Stimulated activated CD8-positive, alpha-beta memory T cell treated with anti-CD3 and anti-CD28 coated beads, Interleukin-12 subunit alpha, Interleukin-12 subunit beta, amount 100 ng/mL, for 24 hours (primary cell): ENCODE results near the gene TOX3.

Experiments used
- DNase-seq: peaks from one replicate; pipeline ENCODE4 v3.0.0-alpha.2; 2020; ENCODE audit errors: extremely low read depth

The TOX3 gene

DNA sequence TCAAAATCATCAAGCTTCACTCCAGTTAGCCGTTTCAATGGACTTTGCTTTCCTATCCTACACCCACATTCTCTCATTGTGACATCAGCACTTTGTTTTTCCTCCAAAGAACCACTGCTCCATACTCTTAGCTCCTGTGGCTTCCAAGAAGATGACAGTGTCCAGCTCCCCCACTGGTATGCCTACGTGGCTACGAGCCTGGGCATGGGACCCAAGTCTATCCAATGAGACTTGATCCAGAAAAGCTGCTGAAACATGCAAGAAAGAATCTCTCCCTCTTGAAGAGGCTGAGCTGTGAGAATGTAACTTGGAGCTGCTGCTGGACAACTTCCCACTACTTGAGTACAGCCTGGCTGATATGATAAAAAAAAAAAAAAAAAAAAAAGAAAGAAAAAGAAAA lies 9.4 kb downstream of the TOX3 start:
- DNase-seq, result no peak

DNA sequence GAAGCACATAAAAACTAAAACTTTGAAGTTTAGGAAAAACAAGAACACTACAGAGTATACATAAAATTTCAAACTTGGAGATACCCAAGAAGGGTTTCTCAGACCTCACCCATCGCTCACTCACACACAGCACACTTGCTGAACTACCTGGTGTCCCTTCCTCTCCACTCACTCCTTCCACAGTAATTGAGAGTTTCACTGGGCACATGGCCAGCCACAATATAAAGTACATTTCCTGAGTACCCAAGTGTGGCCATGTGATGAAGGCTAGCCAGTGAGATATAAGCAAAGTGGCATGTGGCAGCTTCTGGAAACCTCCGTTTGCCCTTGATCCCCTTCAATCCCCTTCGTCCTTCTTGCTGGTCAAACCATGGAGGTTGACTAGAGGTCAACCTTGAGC lies 11.9 kb downstream of the TOX3 start:
- DNase-seq, result no peak

DNA sequence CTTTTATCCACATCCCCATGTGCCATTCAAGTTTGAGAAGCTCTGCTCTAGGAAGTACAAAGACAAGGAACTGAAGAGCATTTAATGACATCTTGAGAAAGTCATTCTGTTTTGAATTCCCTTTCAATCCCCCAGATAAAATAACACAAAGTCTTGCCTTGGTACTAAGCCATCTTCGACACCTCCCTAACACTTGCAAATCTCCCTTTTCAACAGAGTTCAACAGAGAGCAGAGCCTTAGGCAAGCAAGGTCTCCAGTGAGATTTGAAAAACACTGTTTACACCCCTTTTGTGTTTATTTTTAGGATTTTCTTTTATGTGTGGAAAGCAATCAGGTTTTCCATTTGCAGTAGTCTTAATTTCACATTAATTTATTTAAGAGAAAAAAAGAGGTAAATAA lies 13.6 kb downstream of the TOX3 start:
- no peak for DNase-seq

DNA sequence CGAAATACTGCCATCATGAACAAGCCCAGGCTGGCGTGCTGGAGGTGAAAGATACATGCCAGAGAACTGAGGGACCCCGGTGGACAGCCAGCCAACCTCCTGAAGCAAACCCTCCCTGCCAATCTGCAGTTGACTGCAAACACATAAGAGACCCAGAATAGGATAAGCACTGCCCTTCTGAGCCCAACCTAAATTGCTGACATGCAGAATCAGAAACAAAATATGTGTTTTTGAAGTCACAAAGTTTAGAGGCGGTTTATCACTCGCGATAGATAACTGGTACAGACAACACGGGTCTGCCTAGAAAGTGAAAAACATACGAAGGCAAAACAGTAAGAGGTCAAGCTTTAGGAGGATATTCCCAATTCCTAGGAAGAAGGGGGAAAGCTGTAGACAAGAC lies 14.6 kb downstream of the TOX3 start:
- DNase-seq, result no peak

DNA sequence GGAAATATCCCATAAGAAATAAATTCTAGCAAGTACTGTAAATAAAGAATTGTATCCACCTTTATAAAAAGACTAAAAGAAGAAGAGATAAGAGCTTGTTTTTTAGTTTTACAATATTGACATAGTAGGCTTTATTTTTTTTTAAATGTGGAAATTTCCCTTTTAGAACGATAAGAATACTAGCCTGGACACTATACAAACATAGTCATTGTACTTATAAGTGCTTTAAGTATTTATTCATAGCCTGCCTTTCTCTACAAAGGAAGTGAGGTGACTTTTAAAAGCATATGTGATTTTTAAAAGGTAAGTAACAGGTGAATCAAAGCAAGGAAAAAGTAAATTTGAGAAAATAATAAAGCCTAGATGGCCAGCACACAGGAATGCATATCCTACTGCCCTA lies 17.7 kb downstream of the TOX3 start:
- no peak for DNase-seq

DNA sequence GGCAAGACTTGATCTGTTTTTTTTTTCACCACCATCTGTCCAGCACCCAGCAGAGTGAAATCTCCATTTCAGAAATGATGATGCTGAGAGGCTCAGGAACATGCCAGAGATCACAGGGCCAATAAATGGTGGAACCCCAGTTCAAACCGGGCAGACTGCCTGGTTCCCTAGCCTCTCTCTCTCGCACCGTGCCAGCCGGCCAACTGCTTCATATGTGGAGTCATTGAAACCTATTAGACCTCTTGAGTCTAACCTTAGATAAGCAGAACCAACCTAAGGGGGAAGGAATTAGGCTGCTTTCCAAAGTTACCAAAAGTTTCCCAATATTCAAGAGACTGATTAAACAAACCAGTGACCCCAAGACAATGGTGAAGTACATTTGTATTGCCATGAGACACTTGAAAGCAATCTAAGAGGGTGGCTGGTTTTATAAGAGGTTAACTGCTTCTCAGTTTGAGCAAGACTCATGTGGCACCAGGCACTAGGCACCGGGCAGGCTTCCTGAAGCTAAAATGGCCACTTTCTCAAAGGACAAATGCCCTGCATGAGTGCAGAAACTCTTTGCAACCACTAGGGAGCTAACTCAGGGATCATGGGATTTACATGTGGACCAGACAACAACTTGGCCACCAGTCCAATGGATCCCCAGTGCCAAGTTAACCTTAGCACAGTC lies 18.4 kb downstream of the TOX3 start:
- DNase-seq, result no peak

DNA sequence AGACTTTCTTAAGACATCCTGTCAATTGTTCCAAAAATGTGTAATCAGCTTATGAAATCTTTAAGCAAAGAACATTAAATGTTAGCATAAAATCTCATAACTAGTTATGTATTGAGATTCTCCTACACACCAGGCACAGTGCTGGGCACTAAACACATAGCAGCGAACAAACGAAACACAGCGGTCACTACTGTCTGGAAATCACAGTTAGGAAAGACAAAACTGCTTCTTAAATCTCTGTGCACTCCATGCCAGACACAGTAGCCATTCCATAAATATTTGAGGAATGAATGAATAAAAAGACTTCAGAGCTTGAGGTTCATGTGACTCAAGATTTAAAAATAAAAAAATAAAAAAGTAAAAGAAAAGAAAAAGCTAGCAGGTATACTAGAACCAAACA lies 20.1 kb downstream of the TOX3 start:
- DNase-seq, result no peak

DNA sequence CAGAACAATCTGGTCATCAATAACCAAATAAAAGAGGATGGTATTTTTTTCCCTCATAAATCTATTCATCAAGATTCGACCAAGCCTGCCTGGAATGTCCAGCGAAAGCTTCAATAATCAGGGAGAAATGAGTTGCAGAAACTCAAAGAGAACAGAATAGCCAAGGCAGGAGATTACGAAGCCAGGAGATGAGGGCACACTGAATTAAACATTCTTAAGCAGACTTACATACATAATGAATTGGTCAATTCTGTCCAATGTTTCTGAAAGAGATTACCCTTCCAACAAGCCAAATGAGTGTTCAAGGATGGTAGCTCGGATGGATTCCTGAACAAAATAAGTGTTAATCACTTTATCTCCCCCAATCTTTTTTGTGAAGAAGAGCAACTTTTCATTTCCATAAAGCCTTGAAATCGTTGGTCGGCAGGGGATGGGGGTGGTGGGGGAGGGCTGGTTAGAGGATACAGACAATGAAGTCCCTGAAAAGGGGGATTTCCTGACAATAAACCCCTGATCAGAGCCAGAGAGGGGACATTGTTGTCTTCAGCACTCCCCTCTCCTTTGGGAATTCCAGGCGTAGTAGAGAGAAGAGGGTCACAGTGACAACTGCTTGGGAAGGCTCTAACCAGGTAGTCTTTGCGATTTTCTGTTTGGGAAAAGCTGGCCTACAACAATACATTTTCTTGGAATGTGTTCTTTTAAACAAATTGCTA lies 20.7 kb downstream of the TOX3 start:
- no peak for DNase-seq

DNA sequence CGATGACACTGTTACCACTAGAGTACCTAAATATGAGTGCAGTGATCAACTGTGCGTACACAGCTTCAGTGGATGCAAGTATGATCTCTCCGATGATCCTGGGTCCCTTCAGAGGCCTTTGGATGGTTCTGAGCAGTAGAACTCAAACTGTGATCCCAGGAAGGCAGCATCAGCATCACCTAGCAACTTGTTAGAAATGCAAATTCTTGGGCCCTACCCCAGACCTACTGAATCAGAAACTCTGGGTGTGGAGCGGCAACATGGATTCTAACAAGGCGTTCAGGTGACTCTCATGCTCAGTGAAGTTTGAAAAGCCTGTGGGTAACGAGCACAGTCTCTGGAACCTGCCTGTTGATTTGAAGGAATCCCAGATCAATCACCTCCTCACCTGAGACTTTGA lies 25.4 kb downstream of the TOX3 start:
- no peak for DNase-seq

DNA sequence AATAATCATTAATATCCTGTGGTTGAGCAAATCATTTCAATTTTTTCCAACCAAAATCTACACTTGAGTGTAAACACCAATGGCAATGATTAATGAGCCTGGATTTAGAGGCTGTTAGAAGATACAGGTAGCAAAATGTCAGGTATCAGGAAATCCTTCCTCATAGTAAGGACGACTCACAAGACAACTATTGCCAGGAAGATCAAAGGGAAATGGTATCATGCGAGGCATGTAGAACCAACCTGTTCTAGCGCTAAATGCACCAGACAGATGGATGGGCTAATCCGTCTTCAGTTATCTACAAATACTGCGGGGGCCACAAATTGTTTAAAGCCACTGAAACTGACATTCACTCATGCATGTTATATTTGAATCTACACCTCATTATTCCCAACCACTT lies 28.1 kb downstream of the TOX3 start:
- DNase-seq, result no peak

DNA sequence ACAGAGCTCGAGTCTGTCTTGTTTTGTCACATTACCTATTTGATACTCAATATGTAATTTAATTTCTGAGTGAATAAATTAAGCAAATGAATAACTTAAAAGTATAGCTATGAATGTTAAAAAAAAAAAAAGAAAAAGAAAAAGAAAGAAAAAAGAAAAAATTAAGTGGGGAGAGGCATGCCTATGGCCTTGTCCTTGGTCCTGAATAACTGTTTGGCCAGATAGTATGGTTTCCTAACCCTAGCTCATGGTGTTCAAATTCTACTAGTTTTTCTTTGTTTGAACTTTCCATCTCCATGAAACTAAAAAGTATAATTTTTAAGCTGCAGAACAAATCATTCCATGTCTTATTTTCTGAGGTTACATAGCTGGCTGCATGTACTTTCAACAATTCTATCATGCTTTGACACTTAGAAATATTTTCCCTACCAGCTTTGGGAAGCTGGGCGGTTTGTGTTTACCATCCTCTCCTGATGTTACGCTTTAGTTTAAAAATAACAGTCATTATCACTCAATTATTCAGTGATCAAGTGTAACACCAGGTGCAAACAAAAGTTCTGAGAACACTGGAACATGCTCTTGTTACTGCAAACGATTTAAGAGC lies 31.8 kb downstream of the TOX3 start:
- no peak for DNase-seq

DNA sequence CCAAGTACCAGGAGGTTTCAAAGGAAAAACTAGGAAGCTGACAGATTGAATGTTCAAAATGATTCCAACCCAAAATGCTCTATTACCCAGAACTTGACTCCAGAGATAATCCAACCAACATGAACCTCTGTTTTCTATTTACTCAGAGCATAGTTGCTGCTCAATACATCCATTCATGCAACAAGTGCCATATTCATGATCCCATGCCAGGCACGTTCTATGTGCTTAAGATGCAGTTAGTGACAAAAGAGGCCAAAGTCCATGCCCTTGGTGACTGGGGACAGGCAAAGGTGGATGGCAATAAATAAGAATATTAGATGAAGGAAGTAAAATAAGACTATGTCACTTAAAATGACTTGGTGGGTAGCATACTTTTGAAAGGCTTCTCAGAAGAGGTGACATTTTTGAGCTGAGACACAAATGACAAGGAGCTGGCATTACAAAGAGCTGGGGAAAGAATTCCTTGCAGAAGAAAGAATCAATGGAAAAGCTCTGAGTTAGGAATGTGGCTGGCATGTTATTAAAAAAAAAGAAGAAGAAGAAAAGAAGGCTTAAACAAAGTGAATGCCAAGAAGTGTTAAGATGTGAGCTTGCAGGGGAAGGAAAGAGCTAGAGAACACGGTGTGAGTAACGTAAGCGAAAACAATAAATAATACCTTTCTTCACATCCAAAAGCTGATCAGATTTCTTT lies 34.5 kb downstream of the TOX3 start:
- DNase-seq, result no peak

DNA sequence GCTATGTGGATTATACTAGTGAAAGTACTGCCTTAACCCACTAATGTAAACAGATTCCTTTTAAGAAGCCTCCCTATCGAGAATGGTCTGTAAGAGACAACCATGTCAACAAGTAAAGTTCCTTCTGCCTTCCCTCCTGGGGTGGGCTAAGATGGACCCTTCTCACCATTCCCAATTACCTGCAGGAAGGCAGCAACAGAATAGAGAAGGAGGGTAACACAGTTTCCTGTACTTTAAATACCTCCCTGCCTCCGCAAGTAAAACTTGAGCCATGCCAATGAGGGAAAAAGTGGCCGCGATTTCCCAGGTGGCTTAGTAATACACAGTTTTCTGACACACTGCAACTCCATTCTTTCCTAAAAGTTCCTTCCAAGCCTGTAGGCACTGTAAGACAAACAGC lies 45.2 kb downstream of the TOX3 start:
- no peak for DNase-seq

DNA sequence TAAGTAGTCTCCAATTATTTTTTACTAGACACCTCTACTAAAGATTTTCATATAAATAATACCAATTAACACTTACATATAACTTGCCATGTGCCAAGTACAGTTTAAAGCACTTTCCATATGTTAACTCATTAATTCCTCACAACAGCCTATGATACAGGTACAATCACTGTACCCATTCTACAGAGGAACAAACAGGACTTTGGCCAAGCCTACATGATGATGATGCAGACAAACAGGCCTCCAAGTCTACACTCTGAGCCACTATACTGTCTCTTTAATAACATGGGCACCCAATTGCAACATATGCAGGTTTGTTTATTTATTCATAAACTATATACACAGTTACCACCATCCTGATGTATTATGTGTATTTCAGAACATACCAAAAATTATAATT lies 46.0 kb downstream of the TOX3 start:
- DNase-seq, result no peak

DNA sequence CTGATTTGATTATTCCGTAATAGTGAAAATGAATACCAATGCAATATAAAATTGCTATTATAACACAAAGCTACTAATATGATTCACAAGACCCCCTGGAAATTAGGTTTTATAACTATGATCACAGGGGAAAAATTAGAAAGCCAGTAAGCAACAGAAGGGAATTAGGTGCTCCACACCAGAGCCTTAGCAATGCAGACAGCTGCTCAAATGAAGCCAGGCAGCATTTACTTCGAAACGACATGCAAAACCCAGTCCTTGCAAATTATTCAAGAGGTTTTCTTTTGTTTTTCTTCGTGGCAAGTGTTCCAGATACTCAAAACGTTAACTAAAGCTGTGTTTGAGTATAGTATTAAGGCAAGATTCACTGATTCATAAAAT lies 47.9 kb downstream of the TOX3 start:
- no peak for DNase-seq

DNA sequence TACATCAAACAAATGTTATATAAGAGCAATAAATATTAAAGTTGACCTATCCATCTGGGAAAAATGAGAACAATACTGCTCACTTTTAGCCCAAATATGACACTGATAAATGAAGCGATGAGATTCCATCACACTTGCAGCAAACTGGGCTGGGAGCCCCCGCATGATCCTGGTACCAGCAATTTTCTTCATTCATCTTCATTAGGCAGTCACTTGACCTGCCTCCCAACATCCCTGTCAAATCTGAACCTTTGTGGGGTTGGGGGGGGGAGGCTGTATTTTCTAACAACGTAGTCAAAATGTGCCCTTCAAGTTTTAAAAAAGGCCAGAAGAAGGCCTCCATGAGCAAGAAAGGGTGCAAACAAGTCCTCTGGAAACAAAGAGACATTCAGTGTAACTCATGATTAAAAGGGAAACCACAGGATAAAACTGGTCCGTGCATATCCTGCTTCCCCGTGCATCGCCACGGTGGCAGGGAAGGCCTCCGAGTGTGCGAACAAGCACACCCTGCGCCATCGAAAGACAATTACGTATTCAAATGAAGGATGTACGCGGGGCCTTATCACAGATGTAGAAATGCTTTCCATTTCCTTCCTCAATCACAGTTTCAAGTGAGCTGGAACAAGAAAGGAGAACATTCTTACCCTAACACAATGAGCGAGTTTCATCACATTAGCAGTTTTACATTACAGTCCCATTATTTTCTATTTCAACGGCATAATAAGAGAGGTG lies 48.4 kb downstream of the TOX3 start:
- DNase-seq, result no peak

DNA sequence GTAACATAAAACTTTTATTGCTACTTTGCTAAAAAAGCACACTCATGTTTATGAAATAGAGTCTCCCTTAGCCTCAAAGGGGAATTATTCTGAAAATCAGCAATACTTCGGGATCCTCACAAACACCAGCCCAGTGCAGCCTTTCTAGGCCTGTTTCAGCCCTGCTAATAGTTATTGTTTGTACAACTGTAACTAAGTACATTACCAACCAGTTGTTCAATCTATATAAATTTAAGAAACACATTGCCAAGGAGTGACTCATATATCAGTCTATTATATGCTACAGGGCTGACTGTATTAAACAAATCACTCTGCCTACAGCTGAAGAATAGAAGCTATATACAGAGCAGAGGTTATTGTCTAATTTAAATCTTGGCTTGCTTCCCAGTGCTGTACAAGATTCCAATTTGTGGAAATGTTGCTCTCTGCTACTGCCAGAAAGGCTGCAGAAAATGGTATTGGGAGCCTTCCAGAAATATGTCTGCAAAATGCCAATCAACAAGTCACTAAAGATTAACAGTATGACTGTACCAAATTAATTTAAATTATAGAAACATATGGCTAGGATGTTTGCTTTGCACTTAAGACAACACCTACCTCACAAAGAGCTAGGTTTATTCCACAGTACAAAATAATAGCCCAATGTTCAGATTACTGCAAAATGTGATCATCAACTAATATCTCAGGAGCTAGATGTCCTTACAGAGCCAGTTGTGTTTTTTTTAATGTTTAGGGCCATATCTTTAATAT lies 49.7 kb downstream of the TOX3 start:
- no peak for DNase-seq

DNA sequence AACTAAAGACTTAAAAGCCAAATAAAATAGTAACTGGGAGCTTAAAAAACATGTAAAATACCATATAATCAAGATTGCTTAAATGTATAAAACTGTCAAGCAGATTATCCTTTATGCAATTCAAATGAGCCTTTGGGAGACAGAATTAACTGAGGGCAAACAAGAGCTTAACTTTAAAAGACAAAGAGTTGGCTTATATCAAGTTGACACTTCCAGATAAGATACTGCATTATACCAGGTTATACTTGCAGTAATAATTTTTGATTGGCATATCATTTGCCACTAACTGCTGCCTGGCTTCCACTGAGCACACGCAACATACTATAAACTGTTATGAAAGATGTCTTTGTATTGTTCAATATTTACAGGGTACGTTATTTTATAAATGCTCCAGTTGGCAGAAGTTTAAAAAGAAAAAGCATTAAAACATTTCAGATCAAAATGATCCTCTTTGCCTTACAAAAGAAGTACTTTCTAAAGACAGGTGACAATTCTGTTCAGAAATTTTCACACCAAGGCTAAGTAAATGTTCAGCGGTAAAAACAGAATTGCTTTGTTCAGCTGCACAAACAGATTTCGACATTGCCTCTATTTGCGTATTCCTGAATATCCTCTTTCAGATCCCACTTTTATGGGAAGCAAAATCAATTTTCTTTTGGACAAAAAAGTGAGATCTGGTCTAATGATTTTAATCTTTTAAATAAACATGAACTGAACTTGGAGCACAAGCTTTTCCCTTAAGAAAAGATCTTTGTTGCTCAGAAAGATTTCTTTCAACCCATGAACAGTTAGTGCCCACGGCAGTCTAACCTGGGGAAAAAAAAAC lies 50.7 kb downstream of the TOX3 start:
- DNase-seq, result no peak

DNA sequence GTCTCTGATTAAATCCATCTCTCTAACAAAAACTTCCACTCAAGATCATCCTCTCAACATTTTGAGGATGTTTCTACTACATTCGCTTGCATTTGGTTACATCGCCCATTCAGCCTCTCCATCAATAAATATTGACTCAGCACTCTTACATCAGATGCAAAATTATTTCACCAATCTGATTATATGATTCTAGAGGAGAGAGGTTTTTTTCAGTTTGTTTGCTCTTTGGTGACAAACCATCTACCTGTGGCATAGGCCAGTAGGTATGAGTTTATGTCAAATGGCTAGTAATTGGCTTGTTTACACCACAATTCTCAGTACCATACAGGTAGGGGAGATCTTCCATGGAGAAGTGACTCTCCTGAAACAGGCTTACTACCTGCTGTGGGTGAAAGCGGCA lies 52.3 kb downstream of the TOX3 start:
- no peak for DNase-seq

DNA sequence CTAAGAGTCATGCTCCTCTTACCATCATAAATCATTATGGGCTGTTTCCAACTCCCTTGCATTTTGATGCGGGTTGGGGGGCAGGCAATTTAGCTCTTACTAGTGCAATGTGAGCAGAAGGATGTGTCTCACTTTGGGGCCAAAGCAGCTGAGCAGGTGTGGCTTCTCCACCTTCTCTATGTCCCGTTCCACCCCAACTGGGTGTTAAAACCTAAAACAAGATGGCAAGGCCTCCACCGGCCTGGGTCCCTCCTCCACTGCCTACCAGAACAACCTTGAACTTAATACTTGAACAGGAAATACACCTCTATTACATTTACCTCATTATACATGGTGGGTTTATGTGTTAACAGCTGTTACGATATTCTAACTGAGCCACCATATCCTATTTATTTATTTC lies 52.8 kb downstream of the TOX3 start:
- DNase-seq, result no peak
